SIG-M5 (cell line): ENCODE results near the gene SERPINE3.

Experiments used
- DNase-seq: peaks from one replicate; lab custom pipeline; 2025; lab: John Stamatoyannopoulos, UW

SERPINE3 gene

GRCh38 chr13:51363625-51364024, 24.1 kb downstream of the SERPINE3 start:
- DNase-seq, result no peak

GRCh38 chr13:51364404-51365008, 25.0 kb downstream of the SERPINE3 start:
- DNase-seq, result no peak

- no peak for DNase-seq
Measured at GRCh38 chr13:51370116-51370515, 30.6 kb downstream of the SERPINE3 start.

- DNase-seq, result no peak
Measured at GRCh38 chr13:51370811-51371210, 31.3 kb downstream of the SERPINE3 start.

- DNase-seq, result no peak
Measured at GRCh38 chr13:51371768-51372399, 32.4 kb downstream of the SERPINE3 start.

- no peak for DNase-seq
Measured at GRCh38 chr13:51373451-51373850, 34.0 kb downstream of the SERPINE3 start.

- DNase-seq, result no peak
Measured at GRCh38 chr13:51380269-51380668, 40.8 kb downstream of the SERPINE3 start.

GRCh38 chr13:51385114-51385513, 45.6 kb downstream of the SERPINE3 start:
- DNase-seq, result no peak

GRCh38 chr13:51394724-51395123, 55.2 kb downstream of the SERPINE3 start:
- no peak for DNase-seq

GRCh38 chr13:51396352-51396751, 56.9 kb downstream of the SERPINE3 start:
- DNase-seq, result peak; percentile 62

- DNase-seq, result no peak
Measured at GRCh38 chr13:51397262-51397941, 57.9 kb downstream of the SERPINE3 start.

- DNase-seq, result no peak
Measured at GRCh38 chr13:51405176-51405575, 65.7 kb downstream of the SERPINE3 start.

- no peak for DNase-seq
Measured at GRCh38 chr13:51412431-51412830, 72.9 kb downstream of the SERPINE3 start.
